HG02981 (cell line): Measurements from ENCODE around the gene KCNT1.
"Not testable (repeated sequence)": the region's sequence is repeated elsewhere in the genome, so short reads cannot be mapped to it uniquely, and the experiment has no call there.

ENCODE experiments used
- ATAC-seq: cut with Tn5 transposase; IDR thresholded peaks from one replicate; pipeline ENCODE4 v1.9.1; 2021; ENCODE audit warnings: mild to moderate bottlenecking, moderate library complexity; ENCODE audit not compliant: unreplicated experiment

KCNT1 gene

GRCh38 chr9:135671591-135672041 is 30.4 kb upstream of the KCNT1 start:
- no peak for ATAC-seq

GRCh38 chr9:135672786-135673185 is 29.2 kb upstream of the KCNT1 start:
- ATAC-seq: not testable (repeated sequence)

GRCh38 chr9:135673941-135674340 is 28.0 kb upstream of the KCNT1 start:
- no peak for ATAC-seq

GRCh38 chr9:135674977-135675376 is 27.0 kb upstream of the KCNT1 start:
- no peak for ATAC-seq

GRCh38 chr9:135676891-135677290 is 25.1 kb upstream of the KCNT1 start:
- no peak for ATAC-seq

- no peak for ATAC-seq
Observed at GRCh38 chr9:135677641-135678168, 24.3 kb upstream of the KCNT1 start.

- no peak for ATAC-seq
Observed at GRCh38 chr9:135678236-135679017, 23.6 kb upstream of the KCNT1 start.

GRCh38 chr9:135680056-135680455 is 21.9 kb upstream of the KCNT1 start:
- ATAC-seq: no peak

- ATAC-seq: no peak
Observed at GRCh38 chr9:135681161-135681560, 20.8 kb upstream of the KCNT1 start.

GRCh38 chr9:135683401-135684034 is 18.5 kb upstream of the KCNT1 start:
- ATAC-seq: no peak

GRCh38 chr9:135684691-135685090 is 17.3 kb upstream of the KCNT1 start:
- ATAC-seq: no peak

- ATAC-seq: no peak
Observed at GRCh38 chr9:135687216-135687615, 14.8 kb upstream of the KCNT1 start.

- ATAC-seq: no peak
Observed at GRCh38 chr9:135689011-135689410, 13.0 kb upstream of the KCNT1 start.

- no peak for ATAC-seq
Observed at GRCh38 chr9:135690836-135691570, 11.0 kb upstream of the KCNT1 start.

GRCh38 chr9:135692410-135692809 is 9.6 kb upstream of the KCNT1 start:
- no peak for ATAC-seq

- no peak for ATAC-seq
Observed at GRCh38 chr9:135693265-135693664, 8.7 kb upstream of the KCNT1 start.

GRCh38 chr9:135693771-135694170 is 8.2 kb upstream of the KCNT1 start:
- ATAC-seq: no peak

- ATAC-seq: no peak
Observed at GRCh38 chr9:135694414-135694813, 7.6 kb upstream of the KCNT1 start.

GRCh38 chr9:135695036-135695435 is 6.9 kb upstream of the KCNT1 start:
- ATAC-seq: no peak

- no peak for ATAC-seq
Observed at GRCh38 chr9:135695642-135696041, 6.3 kb upstream of the KCNT1 start.

- ATAC-seq: no peak
Observed at GRCh38 chr9:135696446-135696845, 5.5 kb upstream of the KCNT1 start.
